GM23248 (cell line): ENCODE measurements around the gene SLC44A2.

Experiments used
- EZH2 ChIP-seq: fragments of 200-600 bp; sonication (generic); IDR thresholded peaks from 2 replicates; pipeline ENCODE4 v1.6.1; 2018; ENCODE audit warnings: antibody characterized with exemption, mild to moderate bottlenecking; ENCODE audit not compliant: insufficient read depth, poor library complexity, severe bottlenecking
- EZH2phosphoT487 ChIP-seq: fragments of 200-600 bp; sonication (generic); IDR thresholded peaks from 2 replicates; pipeline ENCODE4 v1.6.1; 2018; ENCODE audit warnings: antibody characterized with exemption, moderate library complexity, mild to moderate bottlenecking, low read depth; ENCODE audit not compliant: insufficient read depth

GRCh38 chr19:10643172-10643967 lies 18.0 kb downstream of the SLC44A2 start:
- TF ChIP-seq EZH2: no peak
- no peak for TF ChIP-seq EZH2phosphoT487
